Endothelial cell of hepatic sinusoid (primary cell): ENCODE data around the gene DBF4B.

ENCODE experiments used
- in situ Hi-C: cut with HindIII; loops from 2 replicates; pipeline ENCODE4 v1.10.0; 2017; ENCODE audit warnings: low sequenced_read_pairs

The DBF4B gene

GRCh38 chr17:44775136-44775837 lies 66.8 kb downstream of the DBF4B start:
- in situ Hi-C loops: no loop called here

- in situ Hi-C loops: no loop called here
These were observed 67.6 kb downstream of the DBF4B start for GRCh38 chr17:44775838-44776621.

DNA sequence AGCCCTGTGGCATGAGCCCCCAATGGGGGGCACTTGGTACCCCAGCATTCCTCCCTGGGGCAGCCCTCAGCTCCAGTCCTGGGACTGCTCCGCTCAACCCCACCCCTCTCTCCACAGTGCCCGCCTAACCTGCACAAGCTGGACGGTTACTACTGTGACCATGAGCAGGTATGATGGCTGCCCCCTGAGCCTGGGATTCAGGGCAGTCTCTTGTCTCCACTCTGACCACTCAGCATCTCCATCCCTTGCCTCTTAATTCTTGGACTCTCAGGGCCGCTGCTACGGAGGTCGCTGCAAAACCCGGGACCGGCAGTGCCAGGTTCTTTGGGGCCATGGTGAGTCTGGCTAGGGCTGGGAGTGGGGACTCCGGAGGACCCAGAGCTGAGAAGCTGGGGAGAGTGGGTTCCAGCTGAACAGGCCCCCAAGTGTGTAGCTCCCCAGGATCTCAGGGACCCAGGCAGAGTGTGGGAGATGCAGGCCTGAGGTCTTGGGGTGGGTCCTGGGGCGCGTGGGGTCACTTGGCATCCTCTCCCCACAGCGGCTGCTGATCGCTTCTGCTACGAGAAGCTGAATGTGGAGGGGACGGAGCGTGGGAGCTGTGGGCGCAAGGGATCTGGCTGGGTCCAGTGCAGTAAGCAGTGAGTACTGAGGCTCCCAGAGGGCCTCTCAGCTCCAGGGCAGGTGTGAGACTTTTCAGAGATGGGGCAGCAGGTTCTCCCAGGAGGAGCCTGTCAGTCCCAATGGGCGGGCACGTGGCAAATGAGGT lies 68.3 kb downstream of the DBF4B start:
- in situ Hi-C loops: no loop called here

DNA sequence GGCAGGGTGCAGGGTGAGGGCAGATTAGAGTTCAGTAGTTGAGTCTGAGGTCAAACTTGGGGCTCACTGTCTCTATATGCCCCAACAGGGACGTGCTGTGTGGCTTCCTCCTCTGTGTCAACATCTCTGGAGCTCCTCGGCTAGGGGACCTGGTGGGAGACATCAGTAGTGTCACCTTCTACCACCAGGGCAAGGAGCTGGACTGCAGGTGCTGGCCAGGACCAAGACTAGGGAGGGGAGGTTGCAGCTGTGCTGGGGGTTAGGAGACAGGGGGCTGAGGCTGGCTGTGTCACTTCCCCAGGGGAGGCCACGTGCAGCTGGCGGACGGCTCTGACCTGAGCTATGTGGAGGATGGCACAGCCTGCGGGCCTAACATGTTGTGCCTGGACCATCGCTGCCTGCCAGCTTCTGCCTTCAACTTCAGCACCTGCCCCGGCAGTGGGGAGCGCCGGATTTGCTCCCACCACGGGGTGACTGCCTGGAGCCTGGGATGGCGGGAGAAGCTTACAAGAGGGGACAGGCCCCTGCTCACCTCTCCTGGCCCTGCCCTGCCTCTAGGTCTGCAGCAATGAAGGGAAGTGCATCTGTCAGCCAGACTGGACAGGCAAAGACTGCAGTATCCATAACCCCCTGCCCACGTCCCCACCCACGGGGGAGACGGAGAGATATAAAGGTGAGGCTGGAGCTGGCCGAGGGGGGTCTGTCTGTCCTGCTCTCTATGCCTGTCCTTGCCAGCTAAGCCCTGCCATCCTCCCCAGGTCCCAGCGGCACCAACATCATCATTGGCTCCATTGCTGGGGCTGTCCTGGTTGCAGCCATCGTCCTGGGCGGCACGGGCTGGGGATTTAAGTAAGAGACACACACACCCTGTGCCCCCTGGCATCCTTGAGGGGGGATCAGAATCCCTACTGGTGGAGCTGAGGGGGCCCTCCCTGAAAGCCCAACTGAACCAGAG lies 69.2 kb downstream of the DBF4B start:
- in situ Hi-C loops: no loop called here

DNA sequence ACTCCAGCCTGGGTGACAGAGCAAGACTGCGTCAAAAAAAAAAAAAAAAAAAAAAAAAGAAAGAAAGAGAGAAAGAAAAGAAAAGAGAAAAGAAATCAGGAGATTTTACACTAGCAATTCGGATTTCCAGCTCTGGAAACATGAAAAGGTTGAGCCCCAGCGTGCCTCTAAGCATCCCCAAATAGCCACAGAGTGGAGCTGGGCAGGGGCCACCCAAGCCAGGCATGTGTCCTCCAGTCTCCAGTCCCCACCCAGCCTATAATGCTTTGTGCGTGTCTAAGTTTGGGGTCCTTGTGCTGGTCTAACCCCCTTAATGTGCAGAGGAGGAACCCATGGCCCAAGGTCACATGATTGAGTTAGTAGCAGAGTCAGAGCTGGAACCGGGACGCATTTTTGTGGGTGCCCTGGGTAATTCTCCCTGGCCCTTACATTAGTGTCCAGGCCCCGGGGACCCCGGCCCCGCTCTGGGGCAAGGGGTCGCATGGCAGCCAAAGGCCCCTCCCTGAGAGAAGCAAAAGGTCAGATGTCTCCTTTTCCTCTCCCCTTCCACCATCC lies 70.3 kb downstream of the DBF4B start:
- in situ Hi-C loops: no loop called here

GRCh38 chr17:44779211-44780025 lies 71.0 kb downstream of the DBF4B start:
- in situ Hi-C loops: no loop called here

GRCh38 chr17:44780161-44780560 lies 71.7 kb downstream of the DBF4B start:
- in situ Hi-C loops: no loop called here

DNA sequence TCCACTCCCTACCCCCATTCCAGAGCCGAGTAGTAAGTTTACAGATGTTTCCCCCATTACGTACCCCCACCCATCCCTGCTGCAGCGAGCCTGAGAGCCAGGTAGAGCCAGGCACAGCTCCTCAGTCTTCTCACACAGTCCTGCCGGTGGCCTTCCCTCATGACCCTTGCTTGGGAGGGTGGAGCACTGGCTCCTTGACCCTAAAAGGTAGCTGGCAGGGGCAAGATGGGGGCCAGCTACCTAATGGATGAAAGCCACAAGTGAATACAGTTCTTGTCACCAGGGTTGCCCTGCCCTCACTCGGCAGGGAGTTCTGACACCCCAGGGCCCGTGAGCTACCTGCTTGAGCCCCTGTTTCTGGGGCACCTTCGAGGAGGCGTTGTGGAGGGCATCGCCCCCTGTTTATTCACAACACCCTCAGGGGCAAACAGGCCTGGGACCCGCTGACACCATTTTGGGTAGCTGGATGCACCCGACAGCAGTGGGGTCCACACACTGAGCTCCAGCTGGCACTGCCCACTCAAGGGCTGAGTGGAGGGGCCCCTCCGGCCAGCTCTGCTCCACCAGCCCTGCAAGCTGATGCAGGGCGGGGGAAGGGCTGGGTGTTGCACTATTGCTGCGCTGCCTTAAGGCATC lies 72.5 kb downstream of the DBF4B start:
- in situ Hi-C loops: no loop called here

DNA sequence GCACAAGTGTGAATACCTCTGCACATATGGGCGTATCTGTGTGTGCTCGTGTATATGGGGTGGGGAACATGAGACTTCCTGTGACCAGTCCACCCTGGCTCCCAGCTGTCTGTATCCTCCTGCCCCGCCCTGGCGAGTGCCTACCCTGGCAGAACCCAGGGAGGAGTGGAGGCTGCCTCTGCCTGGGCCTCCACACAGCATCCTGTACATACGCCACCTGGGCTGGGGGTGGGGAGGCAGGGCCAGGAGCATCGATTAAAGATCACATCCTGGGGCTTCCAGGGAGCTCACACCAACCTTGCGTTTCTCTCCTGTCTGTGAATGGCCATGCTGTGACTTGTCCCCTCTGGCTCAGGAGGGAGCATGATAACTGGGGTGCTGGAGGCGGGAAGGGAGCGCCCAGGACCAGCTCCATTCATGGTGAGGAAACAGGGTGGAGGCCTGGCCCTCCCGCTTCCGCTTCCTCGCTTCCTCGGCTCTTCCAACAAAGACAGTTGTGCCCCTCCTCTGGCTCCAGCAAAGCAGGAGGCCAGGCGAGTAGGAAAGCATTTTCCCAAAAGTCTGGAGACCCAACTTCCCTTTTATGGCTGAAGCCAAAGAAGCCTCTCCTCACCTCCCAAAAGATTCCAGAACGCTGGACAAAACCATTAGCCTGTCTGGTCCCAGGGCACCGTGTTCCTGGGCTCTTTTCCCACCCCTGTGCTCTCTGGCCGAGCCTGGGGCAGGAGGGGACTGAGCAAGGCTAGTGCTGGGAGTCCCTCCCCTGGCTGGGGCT lies 73.3 kb downstream of the DBF4B start:
- in situ Hi-C loops: no loop called here

- in situ Hi-C loops: no loop called here
These were observed 73.9 kb downstream of the DBF4B start for GRCh38 chr17:44782326-44782850.

- in situ Hi-C loops: no loop called here
These were observed 77.5 kb downstream of the DBF4B start for GRCh38 chr17:44785921-44786320.

- in situ Hi-C loops: no loop called here
These were observed 78.2 kb downstream of the DBF4B start for GRCh38 chr17:44786551-44787081.

DNA sequence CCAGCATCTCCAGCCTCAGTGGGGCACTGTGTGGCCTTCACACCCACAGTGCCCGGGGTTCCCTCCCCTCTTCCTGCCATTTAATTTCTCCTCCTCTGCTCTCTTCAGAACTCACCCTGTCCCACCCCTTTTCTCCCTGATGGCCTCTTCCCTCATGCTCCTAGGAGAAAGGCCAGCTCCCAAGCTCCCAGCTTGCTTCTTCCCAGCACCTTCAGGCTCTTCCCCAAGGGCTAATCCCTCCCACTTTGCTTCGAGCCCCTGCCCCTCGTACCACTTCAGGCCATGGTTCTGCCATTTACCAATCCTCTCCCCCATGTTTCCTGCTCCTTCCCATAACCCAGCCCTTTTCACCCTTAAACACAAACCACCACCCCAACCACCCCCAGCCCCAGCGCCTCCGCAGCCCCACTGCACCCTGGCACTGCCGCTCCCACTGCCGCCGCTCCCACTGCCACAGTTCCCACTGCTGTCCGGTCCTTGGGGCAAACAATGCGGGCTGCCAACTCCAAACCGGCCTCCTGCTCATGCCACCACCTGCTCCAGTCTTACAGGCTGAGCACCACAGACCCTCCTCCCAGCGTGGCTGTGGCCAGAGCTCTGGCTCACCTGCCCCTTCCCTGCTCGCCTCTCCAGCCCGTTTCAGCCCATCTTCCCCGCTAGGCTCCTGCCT lies 78.9 kb downstream of the DBF4B start:
- in situ Hi-C loops: no loop called here

DNA sequence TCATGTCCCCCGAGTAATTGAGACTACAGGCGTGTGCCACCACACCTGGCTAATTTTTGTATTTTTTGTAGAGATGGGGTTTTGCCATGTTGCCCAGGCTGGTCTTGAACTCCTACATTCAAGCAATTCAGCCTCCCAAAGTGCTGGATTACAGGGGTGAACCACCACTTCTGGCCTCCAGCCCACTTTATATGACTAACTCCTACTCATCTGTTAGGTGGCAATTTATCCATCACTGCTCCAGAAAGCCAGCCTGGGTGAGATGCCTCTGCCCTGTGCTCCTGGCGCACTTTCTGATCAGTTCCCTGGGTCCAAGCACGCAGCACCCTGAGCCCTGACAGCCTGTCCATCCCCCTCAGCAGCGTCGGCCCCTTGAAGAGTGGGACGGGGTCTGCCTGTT lies 79.7 kb downstream of the DBF4B start:
- in situ Hi-C loops: no loop called here

- in situ Hi-C loops: no loop called here
These were observed 83.8 kb downstream of the DBF4B start for GRCh38 chr17:44792276-44792675.

DNA sequence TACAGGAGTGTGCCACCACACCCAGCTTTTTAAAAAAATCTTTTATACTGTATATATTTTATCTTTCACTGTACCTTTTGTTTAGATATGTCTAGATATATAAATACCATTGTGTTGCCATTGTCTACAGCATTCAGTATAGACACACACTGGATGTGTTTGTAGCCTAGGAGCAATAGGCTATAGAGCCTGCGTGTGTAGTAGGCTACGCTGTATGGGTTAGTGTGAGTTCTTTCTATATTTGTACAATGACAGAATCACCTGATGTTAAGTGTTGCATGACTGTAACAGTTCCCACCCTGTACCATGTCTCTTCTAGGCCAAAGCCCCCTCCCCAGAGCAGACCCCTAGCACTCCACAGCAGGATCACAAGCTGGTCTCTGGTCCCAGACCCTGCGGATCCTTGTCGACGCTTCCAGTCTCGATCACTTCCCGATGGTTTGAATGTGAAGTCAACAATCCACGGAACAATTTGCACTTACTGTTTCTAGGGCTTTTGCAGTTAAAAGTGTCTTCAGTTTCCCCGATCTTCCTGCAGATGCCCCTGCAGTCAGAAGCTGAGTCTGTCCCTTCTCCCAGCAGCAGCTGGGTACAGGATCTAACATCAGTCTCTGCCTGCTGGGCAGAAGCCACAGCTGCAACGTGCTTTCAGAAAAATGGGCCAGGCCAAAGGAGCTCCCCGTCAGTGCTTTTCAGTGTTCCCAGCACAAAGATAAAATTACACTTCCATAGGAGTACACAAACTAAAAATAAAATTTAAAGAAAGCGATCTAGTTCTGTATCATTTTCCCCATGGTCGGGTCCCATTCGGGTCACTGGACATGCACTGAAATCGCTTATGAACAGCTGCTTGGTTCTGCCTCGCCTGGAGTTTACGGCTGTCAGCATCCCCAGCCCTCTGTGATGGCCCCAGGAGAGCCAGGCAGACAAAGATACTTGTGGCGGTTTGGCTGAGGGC lies 85.7 kb downstream of the DBF4B start:
- in situ Hi-C loops: no loop called here
